CD8-positive, alpha-beta memory T cell (primary cell): Measurements from ENCODE around the gene LY6G6D. TPM values are rescaled to one million over a fixed set of nuclear protein-coding genes. Genes with fewer than 3 reads are reported as not detected.

Experiments used
- CTCF ChIA-PET: fragments of 350-600 bp; sonication (Branson Sonifier 250); formaldehyde crosslinking; loops from one replicate; lab custom pipeline; 2021; ENCODE audit warnings: antibody characterized with exemption; lab: Charles Lee
- POLR2A ChIA-PET: fragments of 350-600 bp; sonication (Branson Sonifier 250); formaldehyde crosslinking; loops from one replicate; lab custom pipeline; 2021; ENCODE audit warnings: antibody characterized with exemption; lab: Charles Lee
- DNase-seq, 5 donors: peaks; one replicate each; pipeline versions ENCODE4 v3.0.0 to v3.0.0-alpha.2; 2020 to 2022; ENCODE audit warnings: mixed read lengths in 1 of 5
- H3K27ac ChIP-seq: one replicate; pipeline ENCODE4 v1.7.0; 2013; ENCODE audit warnings: low read depth, mild to moderate bottlenecking, low read length, moderate library complexity
- H3K27me3 ChIP-seq: 2 replicates; pipeline ENCODE4 v1.7.0; 2013; ENCODE audit warnings: low read length, mild to moderate bottlenecking; ENCODE audit not compliant: insufficient read depth, poor library complexity, severe bottlenecking
- H3K36me3 ChIP-seq: 2 replicates; pipeline ENCODE4 v1.7.0; 2013; ENCODE audit warnings: mild to moderate bottlenecking, low read length, moderate library complexity; ENCODE audit not compliant: insufficient read depth
- H3K4me1 ChIP-seq: 2 replicates; pipeline ENCODE4 v1.7.0; 2013; ENCODE audit warnings: mild to moderate bottlenecking, low read length, moderate library complexity; ENCODE audit not compliant: insufficient read depth
- H3K4me3 ChIP-seq: 2 replicates; pipeline ENCODE4 v1.7.0; 2013; ENCODE audit warnings: mild to moderate bottlenecking, low read length
- H3K9me3 ChIP-seq: 2 replicates; pipeline ENCODE4 v1.7.0; 2013; ENCODE audit warnings: mild to moderate bottlenecking, low read length
- H3K27ac Mint-ChIP-seq, 8 donors: one replicate each; pipeline ENCODE4 v1.8.0; 2020 to 2021; ENCODE audit warnings: mixed read lengths in 8 of 8, mild to moderate bottlenecking in 6 of 8, inconsistent platforms in 3 of 8, moderate library complexity in 3 of 8
- H3K27me3 Mint-ChIP-seq, 2 donors: one replicate each; pipeline ENCODE4 v1.8.0; 2020 to 2021; ENCODE audit warnings: mixed read lengths in 2 of 2, mild to moderate bottlenecking in 1 of 2, moderate library complexity in 1 of 2
- H3K36me3 Mint-ChIP-seq, 3 donors: one replicate each; pipeline ENCODE4 v1.8.0; 2020 to 2021; ENCODE audit warnings: mixed read lengths in 3 of 3, inconsistent platforms in 1 of 3, mild to moderate bottlenecking in 1 of 3
- H3K4me1 Mint-ChIP-seq, 3 donors: one replicate each; pipeline ENCODE4 v1.8.0; 2020 to 2021; ENCODE audit warnings: mixed read lengths in 3 of 3, inconsistent platforms in 1 of 3, mild to moderate bottlenecking in 1 of 3
- H3K4me3 Mint-ChIP-seq, 7 donors: one replicate each; pipeline ENCODE4 v1.8.0; 2020 to 2021; ENCODE audit warnings: mixed read lengths in 7 of 7, mild to moderate bottlenecking in 6 of 7, moderate library complexity in 4 of 7, inconsistent platforms in 2 of 7
- H3K9me3 Mint-ChIP-seq, 5 donors: one replicate each; pipeline ENCODE4 v1.8.0; 2020 to 2022; ENCODE audit warnings: mixed read lengths in 5 of 5, mild to moderate bottlenecking in 3 of 5, moderate library complexity in 2 of 5, inconsistent platforms in 1 of 5
- polyA plus RNA-seq: library from polyadenylated mRNA; unstranded; fragments of 300-500 nt; fragmentation: Illumina TruSeq; gene quantifications from one replicate; pipeline ENCODE4 v1.2.3, GENCODE V29; 2021
- total RNA-seq, 2 experiments: library from RNA; stranded (reverse); gene quantifications; one replicate each; pipeline ENCODE4 v1.2.3, GENCODE V29; 2021

The LY6G6D gene
- total and polyA plus RNA-seq, 3 experiments from 2014 or later, result not detected

DNA sequence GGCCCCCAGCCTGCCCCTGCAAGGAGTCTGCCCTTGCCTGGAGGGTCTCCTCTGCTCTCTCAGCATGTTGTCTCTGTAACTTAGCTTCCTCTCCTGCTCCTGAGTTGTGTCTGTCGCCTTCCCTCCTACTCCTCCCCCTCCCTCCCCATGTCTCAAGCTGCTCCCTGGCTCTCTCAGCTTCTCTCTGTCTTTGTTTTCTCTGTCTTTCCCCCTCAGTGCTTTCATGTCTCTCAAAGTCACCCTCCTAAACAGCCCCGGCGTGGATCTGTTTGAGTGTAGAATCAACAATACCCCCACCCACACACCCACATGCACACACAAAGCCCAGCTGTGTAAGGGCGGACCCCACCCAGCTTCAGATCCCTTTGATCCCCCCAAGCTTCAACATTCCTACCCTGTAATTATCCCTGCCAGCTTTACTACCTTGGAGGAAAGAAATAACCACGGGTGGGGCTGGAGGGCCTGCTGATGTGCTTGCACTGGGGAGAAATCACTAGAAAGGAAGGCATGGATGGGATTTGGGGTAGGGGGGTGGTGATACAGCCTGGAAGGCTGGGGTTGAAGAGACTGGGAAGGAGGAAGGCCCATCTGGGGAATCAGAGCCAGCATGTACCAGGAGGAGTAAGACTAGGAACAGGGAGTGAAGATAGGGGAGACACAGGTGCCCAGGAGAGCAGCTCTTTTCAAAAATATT, 1.0 kb upstream of the LY6G6D start:
- Histone ChIP-seq H3K9me3 (no peaks in the 10 kb centered on the region), H3K27me3 (no peaks in the 10 kb centered on the region), H3K36me3 (no peaks in the 10 kb centered on the region), H3K27ac (no peak overlapping the region), H3K4me1 (peaks cover 5% of the 10 kb centered on the region), H3K4me3 (no peak overlapping the region)
- ChIA-PET POLR2A (no interaction called here), CTCF (interaction anchor here (0.6 to 0.9 kb wide), 2 partner anchors 30 to 123 kb away, joined by 3 read pairs; no protein-coding TSS in a partner anchor)
- peaks cover 10 to 18% (median 14%) of the 10 kb centered on the region in 3 donors for H3K4me1 Mint-ChIP-seq
- H3K27me3 Mint-ChIP-seq, result peaks cover 0 to 2% of the 10 kb centered on the region in 2 donors
- no peak for DNase-seq
- no peaks in the 10 kb centered on the region for H3K36me3 Mint-ChIP-seq
- H3K4me3 Mint-ChIP-seq, result peak overlapping the region in 1 of 7 donors; percentile 63
- H3K9me3 Mint-ChIP-seq, result no peaks in the 10 kb centered on the region
- no peak overlapping the region for H3K27ac Mint-ChIP-seq

GRCh38 chr6:31717499-31718222, 2.5 kb downstream of the LY6G6D start:
- Histone ChIP-seq H3K4me3 (no peak overlapping the region), H3K36me3 (no peaks in the 10 kb centered on the region), H3K27me3 (no peaks in the 10 kb centered on the region), H3K9me3 (no peaks in the 10 kb centered on the region), H3K27ac (no peak overlapping the region), H3K4me1 (no peaks in the 10 kb centered on the region)
- peaks cover 0 to 2% of the 10 kb centered on the region in 2 donors for H3K27me3 Mint-ChIP-seq
- H3K4me3 Mint-ChIP-seq, result no peak overlapping the region
- ChIA-PET POLR2A (interaction anchor here (0.6 kb wide), 1 partner anchor 21 kb away, joined by 6 read pairs; no protein-coding TSS in a partner anchor), CTCF (no interaction called here)
- H3K36me3 Mint-ChIP-seq, result no peaks in the 10 kb centered on the region
- H3K27ac Mint-ChIP-seq, result no peak overlapping the region
- H3K4me1 Mint-ChIP-seq, result no peaks in the 10 kb centered on the region
- DNase-seq, result no peak
- no peaks in the 10 kb centered on the region for H3K9me3 Mint-ChIP-seq

DNA sequence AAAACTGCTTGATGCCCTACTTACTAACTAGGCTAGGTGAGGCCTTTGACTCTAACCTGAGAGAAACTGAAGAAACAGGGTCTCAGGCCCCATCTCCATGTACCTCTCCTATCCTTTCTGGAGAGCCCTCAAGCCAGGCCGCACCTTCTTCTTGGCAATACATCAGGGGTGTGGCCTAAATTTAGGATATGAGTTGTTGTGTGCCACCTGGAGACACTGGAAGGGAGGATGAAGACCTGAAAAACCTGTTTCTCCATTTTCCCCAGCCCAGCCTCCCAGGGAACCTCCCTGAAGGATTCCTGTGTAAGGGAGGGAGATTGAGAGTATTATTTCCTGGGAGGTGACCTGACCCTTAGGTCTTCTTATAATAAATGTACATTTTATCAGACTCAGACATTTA, 3.1 kb downstream of the LY6G6D start:
- ChIA-PET POLR2A (no interaction called here), CTCF (no interaction called here)
- no peaks in the 10 kb centered on the region for H3K36me3 Mint-ChIP-seq
- Histone ChIP-seq H3K4me3 (no peak overlapping the region), H3K9me3 (no peaks in the 10 kb centered on the region), H3K4me1 (no peaks in the 10 kb centered on the region), H3K27me3 (no peaks in the 10 kb centered on the region), H3K36me3 (no peaks in the 10 kb centered on the region), H3K27ac (no peak overlapping the region)
- no peak overlapping the region for H3K4me3 Mint-ChIP-seq
- peaks cover 0 to 2% (median under 1%) of the 10 kb centered on the region in 3 donors for H3K4me1 Mint-ChIP-seq
- no peak for DNase-seq
- H3K27me3 Mint-ChIP-seq, result peaks cover 0 to 2% of the 10 kb centered on the region in 2 donors
- no peaks in the 10 kb centered on the region for H3K9me3 Mint-ChIP-seq
- no peak overlapping the region for H3K27ac Mint-ChIP-seq

GRCh38 chr6:31719001-31719400, 3.9 kb downstream of the LY6G6D start:
- no peaks in the 10 kb centered on the region for H3K4me1 ChIP-seq
- no peak overlapping the region for H3K4me3 Mint-ChIP-seq
- CTCF ChIA-PET, result no interaction called here
- DNase-seq, result no peak
- no peak overlapping the region for H3K4me3 ChIP-seq
- H3K27me3 Mint-ChIP-seq, result peaks cover 0 to 2% of the 10 kb centered on the region in 2 donors
- H3K36me3 ChIP-seq, result no peaks in the 10 kb centered on the region
- H3K9me3 ChIP-seq, result no peaks in the 10 kb centered on the region
- H3K4me1 Mint-ChIP-seq, result peaks cover 0 to 5% (median 2%) of the 10 kb centered on the region in 3 donors
- no peaks in the 10 kb centered on the region for H3K9me3 Mint-ChIP-seq
- H3K27me3 ChIP-seq, result no peaks in the 10 kb centered on the region
- no peaks in the 10 kb centered on the region for H3K36me3 Mint-ChIP-seq
- no peak overlapping the region for H3K27ac Mint-ChIP-seq
- POLR2A ChIA-PET, result no interaction called here
- no peak overlapping the region for H3K27ac ChIP-seq

GRCh38 chr6:31720196-31720770, 5.1 kb downstream of the LY6G6D start:
- Histone ChIP-seq H3K27me3 (no peaks in the 10 kb centered on the region), H3K4me1 (no peaks in the 10 kb centered on the region), H3K36me3 (no peaks in the 10 kb centered on the region), H3K27ac (no peak overlapping the region), H3K9me3 (no peaks in the 10 kb centered on the region), H3K4me3 (no peak overlapping the region)
- DNase-seq, result no peak
- ChIA-PET POLR2A (no interaction called here), CTCF (interaction anchor here (0.9 kb wide), 1 partner anchor 140 kb away, joined by 3 read pairs; no protein-coding TSS in a partner anchor)
- Mint-ChIP-seq H3K27me3 (peaks cover 0 to 2% of the 10 kb centered on the region in 2 donors), H3K36me3 (no peaks in the 10 kb centered on the region), H3K27ac (peak overlapping the region in 1 of 8 donors; percentile 38), H3K4me3 (no peak overlapping the region), H3K9me3 (no peaks in the 10 kb centered on the region), H3K4me1 (peaks cover 0 to 9% (median 2%) of the 10 kb centered on the region in 3 donors)

DNA sequence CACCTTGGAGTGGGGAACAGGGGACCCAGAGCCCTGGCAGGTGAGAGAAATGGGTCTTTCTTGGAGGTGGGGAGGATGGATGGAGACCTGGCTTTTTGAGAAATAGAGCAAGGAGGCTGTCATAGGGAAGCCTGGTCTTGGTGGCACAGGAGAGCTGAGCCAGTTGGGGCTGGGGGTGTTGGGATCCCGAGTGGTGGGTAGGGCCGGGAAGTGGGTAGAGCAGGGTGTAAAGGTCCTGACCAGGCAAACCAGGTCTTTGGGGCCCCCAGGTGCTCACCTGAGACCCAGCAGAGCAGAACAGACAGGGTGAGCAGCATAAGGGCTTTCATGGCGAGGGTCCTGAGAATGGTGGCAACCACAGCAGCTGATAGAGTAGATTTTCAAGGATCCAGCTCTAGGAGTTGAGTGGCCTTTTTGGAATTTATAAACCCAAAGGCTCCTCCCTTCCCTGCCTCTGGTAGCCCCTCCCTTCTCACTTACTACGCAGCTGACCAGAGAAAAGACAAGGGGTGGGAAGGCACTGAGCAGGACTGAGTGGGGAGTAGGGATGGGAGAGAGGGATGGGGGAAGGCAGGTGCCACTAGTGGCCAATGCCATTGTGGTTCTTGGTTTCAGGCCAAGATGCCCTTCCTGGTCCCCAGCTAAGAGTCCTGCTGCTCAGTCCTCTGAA, 6.3 kb downstream of the LY6G6D start, which contains the start of gene LY6G6C:
Gene LY6G6C (minus strand): TSS at position 396 of the 670 bp plus-strand sequence. CDS start 67 bp downstream, at position 329.
- no peak within 1 kb of the TSS for H3K27ac ChIP-seq
- H3K36me3 Mint-ChIP-seq, result peaks cover 0 to 5% (median 0%) of the 10 kb centered on the region in 3 donors
- H3K4me1 Mint-ChIP-seq, result peaks cover 4 to 9% (median 6%) of the 10 kb centered on the region in 3 donors
- H3K4me3 ChIP-seq, result no peak within 1 kb of the TSS
- ChIA-PET CTCF (no interaction called here), POLR2A (no interaction called here)
- no peaks in the 10 kb centered on the region for H3K36me3 ChIP-seq
- peaks cover 0 to 2% of the 10 kb centered on the region in 2 donors for H3K27me3 Mint-ChIP-seq
- peaks cover 4% of the 10 kb centered on the region for H3K4me1 ChIP-seq
- H3K27me3 ChIP-seq, result no peaks in the 10 kb centered on the region
- peak in 1 of 5 donors; percentile 30 for DNase-seq
- no peaks in the 10 kb centered on the region for H3K9me3 ChIP-seq
- no peaks in the 10 kb centered on the region for H3K9me3 Mint-ChIP-seq
- peak within 1 kb of the TSS in 1 of 7 donors; percentile 41 for H3K4me3 Mint-ChIP-seq
- H3K27ac Mint-ChIP-seq, result peak within 1 kb of the TSS in 1 of 8 donors; percentile 80

DNA sequence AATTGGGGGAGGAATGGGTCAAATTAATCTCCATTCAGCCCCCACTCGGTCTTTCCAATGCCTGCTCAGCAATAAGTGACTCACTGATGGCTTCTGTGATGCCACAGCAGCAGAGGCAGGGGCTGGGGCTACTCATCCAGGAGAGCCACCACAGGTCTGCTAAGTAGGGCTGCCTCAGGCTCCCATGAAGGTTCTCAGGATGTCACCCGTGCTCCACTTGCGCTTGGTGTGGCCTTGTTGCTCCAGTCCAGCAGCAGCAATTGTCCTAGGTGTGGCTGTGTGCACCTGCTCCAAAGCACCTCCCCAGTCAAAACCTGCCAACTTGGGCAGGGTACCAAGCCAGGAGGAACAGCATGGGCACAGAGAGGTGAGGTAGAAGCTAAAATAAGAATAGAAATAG, 7.0 kb downstream of the LY6G6D start:
- no peak for DNase-seq
- Mint-ChIP-seq H3K27ac (peak overlapping the region in 1 of 8 donors; percentile 47), H3K9me3 (no peaks in the 10 kb centered on the region), H3K4me1 (peaks cover 4 to 9% (median 6%) of the 10 kb centered on the region in 3 donors), H3K4me3 (no peak overlapping the region), H3K36me3 (peaks cover 0 to 6% (median 2%) of the 10 kb centered on the region in 3 donors), H3K27me3 (peaks cover 0 to 2% of the 10 kb centered on the region in 2 donors)
- peaks cover under 1% of the 10 kb centered on the region for H3K36me3 ChIP-seq
- H3K4me3 ChIP-seq, result no peak overlapping the region
- no peaks in the 10 kb centered on the region for H3K27me3 ChIP-seq
- no peaks in the 10 kb centered on the region for H3K9me3 ChIP-seq
- ChIA-PET CTCF (no interaction called here), POLR2A (no interaction called here)
- no peak overlapping the region for H3K27ac ChIP-seq
- H3K4me1 ChIP-seq, result peaks cover 7% of the 10 kb centered on the region
